ENCODE measurements around the gene CD207. TPM values are rescaled to one million over a fixed set of nuclear protein-coding genes. Genes with fewer than 3 reads are reported as not detected.

CD207 gene
- total and polyA plus RNA-seq, 3 donors from 2014 or later, result 0.19 to 1.5 (median 0.79) TPM

DNA sequence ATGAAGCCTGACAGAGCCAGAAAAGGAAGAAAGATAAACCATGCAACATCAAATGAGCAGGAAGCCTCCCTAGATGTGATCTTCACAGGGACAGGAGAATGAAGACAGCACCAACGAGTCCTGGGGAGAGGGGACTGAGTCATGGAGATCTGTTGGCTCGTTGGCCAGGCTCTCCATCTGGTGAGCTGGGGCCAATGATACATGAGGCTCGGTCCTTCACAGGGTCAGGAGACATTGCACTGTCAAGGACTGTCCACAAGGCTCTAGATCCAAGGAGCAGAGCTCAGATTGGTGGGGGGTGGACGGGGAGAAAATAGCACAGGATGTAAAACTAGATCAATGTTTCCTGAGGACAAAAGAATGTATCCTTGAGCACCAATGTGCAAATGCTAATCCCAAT lies 735 bp downstream of the CD207 start:
- H3K27me3 ChIP-seq, result no peaks in the 10 kb centered on the region
- no peak for DNase-seq
- 80 to 81% methylated on average over 4 of the region's 4 CpGs for WGBS, 2 donors
- H3K27ac ChIP-seq, result no peak overlapping the region
- H3K36me3 ChIP-seq (ENCODE audit: low read depth, missing control alignments), result no peaks in the 10 kb centered on the region
- no peak overlapping the region for H3K4me3 ChIP-seq
- intact Hi-C loops (cut with DNase I; ENCODE audit: low total_unique reads), result no loop called here
- no peak for TF ChIP-seq CTCF (IDR thresholded peaks at IDR 0.05)
- no peak for TF ChIP-seq POLR2A (IDR thresholded peaks at IDR 0.05)
- no peaks in the 10 kb centered on the region for H3K4me1 ChIP-seq
- no peaks in the 10 kb centered on the region for H3K9me3 ChIP-seq

- TF ChIP-seq CTCF (IDR thresholded peaks at IDR 0.05) (no peak), POLR2A (IDR thresholded peaks at IDR 0.05) (no peak)
- Histone ChIP-seq H3K9me3 (no peaks in the 10 kb centered on the region), H3K27me3 (no peaks in the 10 kb centered on the region), H3K27ac (no peak overlapping the region), H3K36me3 (ENCODE audit: low read depth, missing control alignments) (no peaks in the 10 kb centered on the region), H3K4me3 (no peak overlapping the region), H3K4me1 (peaks cover 7% of the 10 kb centered on the region)
- intact Hi-C loops (cut with DNase I; ENCODE audit: low total_unique reads), result no loop called here
- DNase-seq, result no peak
- 82 to 97% methylated on average over 2 of the region's 2 CpGs for WGBS, 2 donors
These were observed 1.5 kb downstream of the CD207 start for GRCh38 chr2:70834106-70834505.

- 80 to 89% methylated on average over 1 of the region's 1 CpG for WGBS, 2 donors
- intact Hi-C loops (cut with DNase I; ENCODE audit: low total_unique reads), result no loop called here
- Histone ChIP-seq H3K4me1 (peaks cover 7% of the 10 kb centered on the region), H3K27me3 (no peaks in the 10 kb centered on the region), H3K27ac (no peak overlapping the region), H3K9me3 (no peaks in the 10 kb centered on the region), H3K4me3 (no peak overlapping the region), H3K36me3 (ENCODE audit: low read depth, missing control alignments) (no peaks in the 10 kb centered on the region)
- DNase-seq, result no peak
- TF ChIP-seq CTCF (IDR thresholded peaks at IDR 0.05) (no peak), POLR2A (IDR thresholded peaks at IDR 0.05) (no peak)
These were observed 2.4 kb downstream of the CD207 start for GRCh38 chr2:70833246-70833645.

DNA sequence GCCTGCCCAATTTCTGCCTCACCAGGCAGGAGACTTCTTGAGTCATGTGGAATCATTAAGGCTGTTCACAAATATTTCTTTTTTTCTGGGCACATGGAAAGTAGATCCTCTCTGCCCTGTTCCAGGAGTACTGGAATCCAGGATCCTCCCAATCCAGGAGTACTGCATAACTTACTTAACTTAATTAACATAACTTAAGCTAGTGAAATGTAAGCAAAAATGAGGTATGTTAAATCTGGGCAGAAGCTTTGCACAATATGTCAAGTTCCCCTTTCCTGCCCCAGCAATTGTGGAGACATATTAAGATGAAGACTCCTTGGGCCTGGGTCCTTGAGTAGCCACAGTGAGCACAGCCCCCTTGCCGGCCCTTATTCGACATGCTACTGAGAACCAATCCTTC lies 3.2 kb downstream of the CD207 start:
- Histone ChIP-seq H3K27ac (no peak overlapping the region), H3K4me1 (peaks cover 7% of the 10 kb centered on the region), H3K9me3 (no peaks in the 10 kb centered on the region), H3K27me3 (no peaks in the 10 kb centered on the region), H3K4me3 (no peak overlapping the region), H3K36me3 (ENCODE audit: low read depth, missing control alignments) (no peaks in the 10 kb centered on the region)
- no peak for DNase-seq
- TF ChIP-seq POLR2A (IDR thresholded peaks at IDR 0.05), result no peak
- no peak for TF ChIP-seq CTCF (IDR thresholded peaks at IDR 0.05)
- 85 to 98% methylated on average over 2 of the region's 2 CpGs for WGBS, 2 donors
- intact Hi-C loops (cut with DNase I; ENCODE audit: low total_unique reads), result no loop called here

DNA sequence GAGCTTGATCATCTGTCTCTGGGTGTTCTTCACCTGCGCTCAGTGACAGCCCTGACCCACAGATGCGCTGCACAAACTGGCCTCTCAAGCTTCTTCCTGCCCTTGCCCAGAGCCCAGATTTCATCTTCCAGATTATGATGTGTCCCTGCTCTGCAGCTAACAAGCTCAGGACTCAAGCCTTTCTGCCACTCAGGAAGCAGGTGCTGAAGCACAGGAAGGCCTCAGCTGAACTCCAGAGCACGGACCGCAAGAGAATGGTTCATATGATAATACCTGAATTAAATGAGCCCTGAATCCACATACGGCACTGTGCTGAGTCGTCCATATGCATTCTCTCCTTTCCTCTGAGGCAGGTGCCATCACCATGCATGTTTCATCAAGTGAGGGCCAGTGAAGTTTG lies 3.8 kb downstream of the CD207 start:
- H3K9me3 ChIP-seq, result no peaks in the 10 kb centered on the region
- no peak for TF ChIP-seq POLR2A (IDR thresholded peaks at IDR 0.05)
- no peak for TF ChIP-seq CTCF (IDR thresholded peaks at IDR 0.05)
- H3K27me3 ChIP-seq, result no peaks in the 10 kb centered on the region
- H3K4me1 ChIP-seq, result peaks cover 7% of the 10 kb centered on the region
- no peak overlapping the region for H3K4me3 ChIP-seq
- WGBS, 2 donors, result 74 to 92% methylated on average over 6 of the region's 6 CpGs
- no peaks in the 10 kb centered on the region for H3K36me3 ChIP-seq (ENCODE audit: low read depth, missing control alignments)
- H3K27ac ChIP-seq, result no peak overlapping the region
- DNase-seq, result no peak
- intact Hi-C loops (cut with DNase I; ENCODE audit: low total_unique reads), result no loop called here
